ENCODE data around the gene KIAA0513.

Gene KIAA0513

GRCh38 chr16:85027349-85027957, at the start of gene KIAA0513:
Gene KIAA0513 (plus strand): TSS chr16:85027795. CDS start chr16:85067072, 39,277 bp downstream.
- peak; percentile 10; the same call in 1 of the 2 replicates for TF ChIP-seq CTCF (IDR thresholded peaks at IDR 0.05; ENCODE audit: borderline replicate concordance, insufficient read depth, low read depth, low read length)
- peak within 1 kb of the TSS; percentile 61 for H3K4me3 ChIP-seq (ENCODE audit: low read depth, low read length)

GRCh38 chr16:84979516-84979915, 48.1 kb upstream of the KIAA0513 start:
- H3K4me3 ChIP-seq (ENCODE audit: low read depth, low read length) = no peak overlapping the region
- TF ChIP-seq CTCF (IDR thresholded peaks at IDR 0.05; ENCODE audit: borderline replicate concordance, insufficient read depth, low read depth, low read length) = no peak

GRCh38 chr16:84982434-84982833, 45.2 kb upstream of the KIAA0513 start:
- TF ChIP-seq CTCF (IDR thresholded peaks at IDR 0.05; ENCODE audit: borderline replicate concordance, insufficient read depth, low read depth, low read length) = no peak

GRCh38 chr16:84985079-84986065, 42.2 kb upstream of the KIAA0513 start:
- H3K4me3 ChIP-seq (ENCODE audit: low read depth, low read length) = no peak overlapping the region
- no peak for TF ChIP-seq CTCF (IDR thresholded peaks at IDR 0.05; ENCODE audit: borderline replicate concordance, insufficient read depth, low read depth, low read length)

More at GRCh38 chr16:84982434-84982833, 45.2 kb upstream of the KIAA0513 start:
- H3K4me3 ChIP-seq (ENCODE audit: low read depth, low read length) = no peak overlapping the region

GRCh38 chr16:84986102-84986501, 41.5 kb upstream of the KIAA0513 start:
- TF ChIP-seq CTCF (IDR thresholded peaks at IDR 0.05; ENCODE audit: borderline replicate concordance, insufficient read depth, low read depth, low read length) = no peak
- no peak overlapping the region for H3K4me3 ChIP-seq (ENCODE audit: low read depth, low read length)

- no peak for TF ChIP-seq CTCF (IDR thresholded peaks at IDR 0.05; ENCODE audit: borderline replicate concordance, insufficient read depth, low read depth, low read length)
Measured at GRCh38 chr16:84986879-84987278, 40.7 kb upstream of the KIAA0513 start.

More at GRCh38 chr16:84986879-84987278, 40.7 kb upstream of the KIAA0513 start:
- H3K4me3 ChIP-seq (ENCODE audit: low read depth, low read length) = no peak overlapping the region
